K562 (cell line): ENCODE results near the gene FAF2. TPM values are rescaled to one million over a fixed set of nuclear protein-coding genes. Genes with fewer than 3 reads are reported as not detected.
A peak's percentile ranks its signal among the peaks of the same experiment; 100 is the strongest.

Source experiments
- ATAC-seq: fragments of 200-7000 bp; cut with Tn5 transposase; 3 replicates; pipeline ENCODE4 v1.9.1; 2020; ENCODE audit warnings: moderate library complexity
- BruUV-seq: library from RNA; stranded (reverse); fragments of 400-500 nt; replicated peaks from 2 replicates; lab custom pipeline; 2021; lab: Mats Ljungman, UMichigan
- CTCF ChIA-PET: fragments of 300-600 bp; formaldehyde crosslinking; extraction: SDS; loops from one replicate; lab custom pipeline; 2021; ENCODE audit warnings: low intra/inter-chr PET ratio; lab: Yijun Ruan, JAX
- POLR2A ChIA-PET: fragments of 300-600, 350-650 bp; sonication (Branson Sonifier 250); formaldehyde crosslinking; extraction: SDS; loops from one replicate; lab custom pipeline; 2021; ENCODE audit warnings: antibody characterized with exemption, inconsistent platforms; lab: Yijun Ruan, JAX
- DNase-seq, 4 experiments: peaks; one replicate each; pipeline versions ENCODE4 v3.0.0 to v3.0.0-alpha.2; 2011 to 2018; ENCODE audit warnings: low spot score in 3 of 4, mixed read lengths in 3 of 4; ENCODE audit errors: extremely low read depth in 1 of 4
- FAIRE-seq: peaks from 2 replicates; lab custom pipeline; 2011; peaks lifted over from hg19 to GRCh38; lab: Jason Lieb, UNC
- H2AFZ ChIP-seq: 2 replicates; pipeline ENCODE4 v1.6.0; 2011; ENCODE audit warnings: low read depth, low read length, control low read depth, inconsistent platforms
- H3K27ac ChIP-seq: fragments of 200-600 bp; 3 replicates; pipeline ENCODE4 v1.8.0; 2011; ENCODE audit warnings: low read depth, mild to moderate bottlenecking, control low read depth, inconsistent platforms, low read length, moderate library complexity, mixed read lengths; ENCODE audit errors: extremely low read depth
- H3K27me3 ChIP-seq, 2 experiments: fragments of 300-600 bp in 1 of 2; 2 replicates in 1 of 2; 3 replicates in 1 of 2; pipeline versions ENCODE4 v1.6.0 to v1.8.0; 2011; ENCODE audit warnings: inconsistent platforms in 2 of 2, low read length in 2 of 2, mild to moderate bottlenecking in 1 of 2, mixed read lengths in 1 of 2, moderate library complexity in 1 of 2; ENCODE audit not compliant: control insufficient read depth in 2 of 2, insufficient read depth in 2 of 2
- H3K36me3 ChIP-seq: fragments of 300-600 bp; 3 replicates; pipeline ENCODE4 v1.8.0; 2011; ENCODE audit warnings: mild to moderate bottlenecking, low read length, inconsistent platforms; ENCODE audit not compliant: control insufficient read depth, insufficient read depth
- H3K4me1 ChIP-seq, 2 experiments: fragments of 200-600 bp in 1 of 2; replicated peaks in 1 of 2; 2 replicates in 1 of 2; 3 replicates in 1 of 2; pipeline versions ENCODE4 v1.5.1 to v1.8.0; 2011; ENCODE audit warnings: inconsistent platforms in 2 of 2, low read length in 2 of 2, mild to moderate bottlenecking in 1 of 2, mixed read lengths in 1 of 2, moderate library complexity in 1 of 2; ENCODE audit not compliant: control insufficient read depth in 2 of 2, insufficient read depth in 2 of 2
- H3K4me2 ChIP-seq: 2 replicates; pipeline ENCODE4 v1.6.1; 2011; ENCODE audit warnings: low read length, control low read depth, inconsistent platforms, mixed read lengths; ENCODE audit not compliant: insufficient read depth
- H3K4me3 ChIP-seq: fragments of 200-600 bp; sonication (generic), shearing (Covaris generic); 2 replicates; pipeline ENCODE4 v1.5.1; 2016; ENCODE audit warnings: control low read depth, inconsistent platforms
- H3K79me2 ChIP-seq: fragments of 200-600 bp; 3 replicates; pipeline ENCODE4 v1.8.0; 2011; ENCODE audit warnings: low read length, inconsistent platforms; ENCODE audit not compliant: control insufficient read depth, insufficient read depth
- H3K9ac ChIP-seq, 2 experiments: 2 replicates each; pipeline versions ENCODE4 v1.6.0 to v1.6.1; 2011; ENCODE audit warnings: low read depth in 2 of 2, low read length in 2 of 2, control low read depth in 1 of 2, inconsistent platforms in 1 of 2, mild to moderate bottlenecking in 1 of 2, mixed read lengths in 1 of 2; ENCODE audit not compliant: insufficient read depth in 1 of 2
- H3K9me1 ChIP-seq: one replicate; pipeline ENCODE4 v1.6.0; 2011; ENCODE audit warnings: inconsistent platforms, mild to moderate bottlenecking, low read length, moderate library complexity; ENCODE audit not compliant: control insufficient read depth, insufficient read depth
- H3K9me3 ChIP-seq: replicated peaks from 2 replicates; pipeline ENCODE4 v1.5.1; 2011; ENCODE audit warnings: low read depth, low read length, inconsistent platforms; ENCODE audit not compliant: control insufficient read depth, insufficient read depth
- H4K20me1 ChIP-seq: replicated peaks from 2 replicates; pipeline ENCODE4 v1.6.1; 2011; ENCODE audit warnings: low read length, inconsistent platforms, mixed read lengths; ENCODE audit not compliant: control insufficient read depth, insufficient read depth
- CBX5 ChIP-seq: IDR thresholded peaks from 2 replicates; pipeline ENCODE4 v1.6.1; 2014; ENCODE audit warnings: low read depth, borderline replicate concordance
- CEBPG ChIP-seq, 3 experiments: fragments of 200-800 bp in 1 of 3; sonication (Bioruptor generic) in 1 of 3; sonication (generic) in 1 of 3; formaldehyde crosslinking in 1 of 3; IDR thresholded peaks in 2 of 3; conservative IDR thresholded peaks in 1 of 3; 2 replicates each; pipeline versions ENCODE4 v1.6.1 to v1.8.0; 2016 to 2022; ENCODE audit warnings: missing compliant biosample characterization in 2 of 3, missing genetic modification characterization in 2 of 3, mild to moderate bottlenecking in 1 of 3, missing genetic modification reagents in 1 of 3
- FOSL1 ChIP-seq: fragments of 200-800 bp; sonication (Bioruptor generic); conservative IDR thresholded peaks from 2 replicates; pipeline ENCODE4 v1.6.1; 2016; ENCODE audit warnings: missing genetic modification characterization, missing compliant biosample characterization
- MYC ChIP-seq, 2 experiments: fragments of 250-450 bp in 1 of 2; sonication (Bioruptor Pico) in 1 of 2; IDR thresholded peaks; 2 replicates each; pipeline versions ENCODE4 v1.5.1 to v1.6.1; 2012 to 2021; ENCODE audit warnings: low read depth in 2 of 2, borderline replicate concordance in 1 of 2, improper control_type of control experiment in 1 of 2, low read length in 1 of 2, mild to moderate bottlenecking in 1 of 2, moderate library complexity in 1 of 2
- NCOA1 ChIP-seq: fragments of 450-650 bp; IDR thresholded peaks from 2 replicates; pipeline ENCODE4 v1.6.1; 2016; ENCODE audit warnings: low read depth
- RFX5 ChIP-seq: IDR thresholded peaks from 2 replicates; pipeline ENCODE4 v1.6.1; 2011; ENCODE audit warnings: low read depth, mild to moderate bottlenecking, improper control_type of control experiment, low read length
- SAP30 ChIP-seq: fragments of 200-600 bp; sonication (generic); IDR thresholded peaks from 2 replicates; pipeline ENCODE4 v1.6.1; 2012; ENCODE audit warnings: borderline replicate concordance, low read depth, mild to moderate bottlenecking, moderate library complexity, low read length, control low read depth, inconsistent platforms; ENCODE audit not compliant: insufficient read depth, poor library complexity, severe bottlenecking
- SNIP1 ChIP-seq: fragments of 450-650 bp; IDR thresholded peaks from 2 replicates; pipeline ENCODE4 v1.7.1; 2017; ENCODE audit warnings: low read depth, mild to moderate bottlenecking
- SRSF7 ChIP-seq: fragments of 200-400 bp; formaldehyde crosslinking; optimal IDR thresholded peaks from 2 replicates; pipeline ENCODE3; 2017; ENCODE audit warnings: mild to moderate bottlenecking, low read depth, low read length
- TAL1 ChIP-seq: fragments of 450-650 bp; IDR thresholded peaks from 2 replicates; pipeline ENCODE4 v1.6.1; 2016; ENCODE audit warnings: mild to moderate bottlenecking
- TSC22D4 ChIP-seq: fragments of 450-650 bp; IDR thresholded peaks from 2 replicates; pipeline ENCODE4 v1.6.1; 2016; ENCODE audit warnings: missing genetic modification characterization, missing biosample characterization, control low read depth
- ZNF41 ChIP-seq: fragments of 250-450 bp; sonication (Bioruptor Pico); conservative IDR thresholded peaks from 2 replicates; pipeline ENCODE4 v1.4.0; 2020; ENCODE audit warnings: mild to moderate bottlenecking
- WGBS: fragments of 100-300 bp; shearing (Covaris generic); methylation state at CpG from one replicate; pipeline ENCODE4 v1.1.6; 2016; ENCODE audit warnings: low coverage, mixed read lengths; ENCODE audit not compliant: insufficient coverage; ENCODE audit errors: missing lambda C conversion rate; 5-methylcytosine and 5-hydroxymethylcytosine counted together
- in situ Hi-C: fragments of 300-500 bp; cut with MboI; formaldehyde crosslinking; loops from 4 replicates; pipeline ENCODE4 v1.15.0; 2018; ENCODE audit warnings: inconsistent platforms, mixed read lengths
- intact Hi-C: fragments of 100-400 bp; cut with micrococcal nuclease; formaldehyde crosslinking; loops from 2 replicates; pipeline ENCODE4 v1.14.2; 2022
- polyA plus RNA-seq, 8 experiments: library from polyadenylated mRNA; depleted of rRNA in 4 of 8; stranded (reverse) in 5 of 8; unstranded in 3 of 8; fragments of >200 nt; fragmentation: Nextera tagmentation in 2 of 8; fragmentation: Illumina TruSeq in 1 of 8; extraction: Ambion mirVana in 2 of 8; extraction: Trizol in 1 of 8; gene quantifications; 2 replicates each; pipeline versions ENCODE4 v1.2.1 to v1.2.3, GENCODE V29; 2011 to 2014; ENCODE audit warnings: inconsistent platforms in 1 of 8, missing spikeins in 1 of 8
- total RNA-seq, 7 experiments: library from RNA; depleted of rRNA in 6 of 7; stranded (reverse); fragments of >200 nt in 6 of 7; fragmentation: Illumina TruSeq in 2 of 7; extraction: Trizol in 2 of 7; gene quantifications; 2 replicates each; pipeline versions ENCODE4 v1.2.1 to v1.2.3, GENCODE V29; 2011 to 2021; ENCODE audit warnings: low replicate concordance in 1 of 7
- TF ChIP-seq, protein P1 (sequence below): fragments of 450-650 bp; IDR thresholded peaks from 2 replicates; pipeline ENCODE4 v1.6.1; 2016
- TF ChIP-seq, protein P2 (sequence below): sonication (generic); formaldehyde crosslinking; IDR thresholded peaks from 2 replicates; pipeline ENCODE4 v1.8.0; 2022; ENCODE audit warnings: mild to moderate bottlenecking, missing genetic modification reagents
- TF ChIP-seq, protein P3 (sequence below), 2 experiments: fragments of 450-650 bp in 1 of 2; sonication (generic) in 1 of 2; formaldehyde crosslinking in 1 of 2; IDR thresholded peaks in 1 of 2; conservative IDR thresholded peaks in 1 of 2; 2 replicates each; pipeline versions ENCODE4 v1.6.1 to v1.8.1; 2016 to 2023; ENCODE audit warnings: mild to moderate bottlenecking in 2 of 2, moderate library complexity in 2 of 2, inconsistent platforms in 1 of 2, missing genetic modification reagents in 1 of 2

Gene FAF2
- total and polyA plus RNA-seq, 9 of the 15 experiments (the other 6 are each of a cell fraction or from before 2014, with no cell fraction given) = 25.0 to 44.6 (median 36.1) TPM

DNA sequence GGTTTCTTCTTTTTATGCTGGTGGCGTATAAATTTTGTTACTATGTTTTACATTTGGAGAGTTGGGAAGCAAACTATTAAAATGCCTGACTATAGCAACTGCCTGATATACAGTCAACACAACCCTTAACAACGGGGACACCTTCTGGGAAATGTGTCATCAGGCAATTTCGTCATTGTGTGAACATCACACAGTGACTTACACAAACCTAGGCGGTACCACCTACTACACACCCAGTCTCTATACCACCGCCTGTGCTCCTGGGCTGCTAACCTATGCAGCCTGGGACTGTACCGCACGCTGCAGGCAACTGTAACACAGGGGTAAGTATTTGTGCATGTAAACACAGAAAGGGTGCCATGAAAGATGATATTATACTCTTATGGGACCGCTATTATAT is 99.6 kb downstream of the FAF2 start:
- H3K4me2 ChIP-seq = 0 out of 2 replicates have a peak overlapping the region, but pooled peaks have one; percentile 1
- in situ Hi-C loops = no loop called here
- WGBS = 33% methylated on average over 8 of the region's 8 CpGs
- peaks cover 0 to 45% of the 10 kb centered on the region in 2 experiments; a peak in 4 of 5 replicates for H3K4me1 ChIP-seq
- no peak overlapping the region for H3K9ac ChIP-seq
- intact Hi-C loops = no loop called here
- ChIA-PET POLR2A (interaction anchor here (1.6 kb wide), 1 partner anchor 10 kb away, joined by 4 read pairs; no protein-coding TSS in a partner anchor), CTCF (no interaction called here)
- no peak for DNase-seq
- H4K20me1 ChIP-seq = no peaks in the 10 kb centered on the region; the same call in 1 of the 2 replicates
- no peaks in the 10 kb centered on the region; the same call in 2 of the 3 replicates for H3K36me3 ChIP-seq
- BruUV-seq = no TSS peak
- peaks cover 18 to 34% of the 10 kb centered on the region in 2 experiments for H3K27me3 ChIP-seq
- H3K79me2 ChIP-seq = peaks cover 15% of the 10 kb centered on the region; the same call in 2 of the 3 replicates
- ATAC-seq = no peak
- H3K27ac ChIP-seq = no peak overlapping the region
- FAIRE-seq = no peak
- H2AFZ ChIP-seq = no peak overlapping the region
- H3K4me3 ChIP-seq = no peak overlapping the region
- no peaks in the 10 kb centered on the region for H3K9me1 ChIP-seq
- no peaks in the 10 kb centered on the region for H3K9me3 ChIP-seq
- TF ChIP-seq, protein P1, sequence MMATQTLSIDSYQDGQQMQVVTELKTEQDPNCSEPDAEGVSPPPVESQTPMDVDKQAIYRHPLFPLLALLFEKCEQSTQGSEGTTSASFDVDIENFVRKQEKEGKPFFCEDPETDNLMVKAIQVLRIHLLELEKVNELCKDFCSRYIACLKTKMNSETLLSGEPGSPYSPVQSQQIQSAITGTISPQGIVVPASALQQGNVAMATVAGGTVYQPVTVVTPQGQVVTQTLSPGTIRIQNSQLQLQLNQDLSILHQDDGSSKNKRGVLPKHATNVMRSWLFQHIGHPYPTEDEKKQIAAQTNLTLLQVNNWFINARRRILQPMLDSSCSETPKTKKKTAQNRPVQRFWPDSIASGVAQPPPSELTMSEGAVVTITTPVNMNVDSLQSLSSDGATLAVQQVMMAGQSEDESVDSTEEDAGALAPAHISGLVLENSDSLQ = no peak
- TF ChIP-seq SNIP1 (no peak), CEBPG (CRISPR knock-in tag; IDR thresholded peaks at IDR 0.05) (no peak), CEBPG (tag; conservative IDR thresholded peaks at IDR 0.05 in 1 of 2, IDR thresholded peaks at IDR 0.05 in 1 of 2) (0 out of 4 replicates have a peak, but pooled peaks of 1 of the 2 experiments have one; percentile 16), CBX5 (no peak), FOSL1 (0 out of 2 replicates have a peak, but pooled peaks have one; percentile 16), TAL1 (no peak), TSC22D4 (tag) (no peak), SAP30 (no peak), RFX5 (no peak), SRSF7 (no peak), MYC (IDR thresholded peaks at IDR 0.05; ENCODE audit: low read depth, low read length) (no peak), MYC (CRISPR knock-in tag; IDR thresholded peaks at IDR 0.05; ENCODE audit: borderline replicate concordance, low read depth) (no peak), ZNF41 (no peak), NCOA1 (no peak)
- TF ChIP-seq, protein P2, sequence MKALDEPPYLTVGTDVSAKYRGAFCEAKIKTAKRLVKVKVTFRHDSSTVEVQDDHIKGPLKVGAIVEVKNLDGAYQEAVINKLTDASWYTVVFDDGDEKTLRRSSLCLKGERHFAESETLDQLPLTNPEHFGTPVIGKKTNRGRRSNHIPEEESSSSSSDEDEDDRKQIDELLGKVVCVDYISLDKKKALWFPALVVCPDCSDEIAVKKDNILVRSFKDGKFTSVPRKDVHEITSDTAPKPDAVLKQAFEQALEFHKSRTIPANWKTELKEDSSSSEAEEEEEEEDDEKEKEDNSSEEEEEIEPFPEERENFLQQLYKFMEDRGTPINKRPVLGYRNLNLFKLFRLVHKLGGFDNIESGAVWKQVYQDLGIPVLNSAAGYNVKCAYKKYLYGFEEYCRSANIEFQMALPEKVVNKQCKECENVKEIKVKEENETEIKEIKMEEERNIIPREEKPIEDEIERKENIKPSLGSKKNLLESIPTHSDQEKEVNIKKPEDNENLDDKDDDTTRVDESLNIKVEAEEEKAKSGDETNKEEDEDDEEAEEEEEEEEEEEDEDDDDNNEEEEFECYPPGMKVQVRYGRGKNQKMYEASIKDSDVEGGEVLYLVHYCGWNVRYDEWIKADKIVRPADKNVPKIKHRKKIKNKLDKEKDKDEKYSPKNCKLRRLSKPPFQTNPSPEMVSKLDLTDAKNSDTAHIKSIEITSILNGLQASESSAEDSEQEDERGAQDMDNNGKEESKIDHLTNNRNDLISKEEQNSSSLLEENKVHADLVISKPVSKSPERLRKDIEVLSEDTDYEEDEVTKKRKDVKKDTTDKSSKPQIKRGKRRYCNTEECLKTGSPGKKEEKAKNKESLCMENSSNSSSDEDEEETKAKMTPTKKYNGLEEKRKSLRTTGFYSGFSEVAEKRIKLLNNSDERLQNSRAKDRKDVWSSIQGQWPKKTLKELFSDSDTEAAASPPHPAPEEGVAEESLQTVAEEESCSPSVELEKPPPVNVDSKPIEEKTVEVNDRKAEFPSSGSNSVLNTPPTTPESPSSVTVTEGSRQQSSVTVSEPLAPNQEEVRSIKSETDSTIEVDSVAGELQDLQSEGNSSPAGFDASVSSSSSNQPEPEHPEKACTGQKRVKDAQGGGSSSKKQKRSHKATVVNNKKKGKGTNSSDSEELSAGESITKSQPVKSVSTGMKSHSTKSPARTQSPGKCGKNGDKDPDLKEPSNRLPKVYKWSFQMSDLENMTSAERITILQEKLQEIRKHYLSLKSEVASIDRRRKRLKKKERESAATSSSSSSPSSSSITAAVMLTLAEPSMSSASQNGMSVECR (CRISPR knock-in tag) = no peak
- TF ChIP-seq, protein P3, sequence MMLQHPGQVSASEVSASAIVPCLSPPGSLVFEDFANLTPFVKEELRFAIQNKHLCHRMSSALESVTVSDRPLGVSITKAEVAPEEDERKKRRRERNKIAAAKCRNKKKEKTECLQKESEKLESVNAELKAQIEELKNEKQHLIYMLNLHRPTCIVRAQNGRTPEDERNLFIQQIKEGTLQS (IDR thresholded peaks at IDR 0.05) = peak; percentile 54; the same call in 1 of the 2 replicates
- TF ChIP-seq, protein P3 (CRISPR knock-in tag; conservative IDR thresholded peaks at IDR 0.05) = no peak
